Thymus (tissue), 14 donors: ENCODE data around the gene CTU2. TPM values are rescaled to one million over a fixed set of nuclear protein-coding genes. Genes with fewer than 3 reads are reported as not detected.

Experiments
- DNase-seq, 9 donors: peaks; one replicate each; pipeline ENCODE4 v3.0.0-alpha.2; 2013; ENCODE audit warnings: low spot score in 9 of 9, low read depth in 6 of 9, missing footprints in 1 of 9
- H3K27ac ChIP-seq, 2 donors: one replicate each; pipeline ENCODE4 v1.5.1; 2013; ENCODE audit warnings: control low read depth in 1 of 2, low read depth in 1 of 2, low read length in 1 of 2, mild to moderate bottlenecking in 1 of 2, moderate library complexity in 1 of 2
- H3K27me3 ChIP-seq, 2 donors: one replicate each; pipeline ENCODE4 v1.5.1; 2013; ENCODE audit warnings: low read length in 1 of 2; ENCODE audit not compliant: control insufficient read depth in 2 of 2, insufficient read depth in 1 of 2
- H3K36me3 ChIP-seq, 2 donors: one replicate each; pipeline ENCODE4 v1.5.1; 2013; ENCODE audit warnings: low read length in 1 of 2, mild to moderate bottlenecking in 1 of 2, moderate library complexity in 1 of 2; ENCODE audit not compliant: control insufficient read depth in 2 of 2, insufficient read depth in 2 of 2
- H3K4me1 ChIP-seq, 2 donors: one replicate each; pipeline ENCODE4 v1.5.1; 2013; ENCODE audit warnings: low read length in 2 of 2; ENCODE audit not compliant: control insufficient read depth in 2 of 2, insufficient read depth in 2 of 2
- H3K4me3 ChIP-seq, 2 donors: one replicate each; pipeline ENCODE4 v1.5.1; 2013; ENCODE audit warnings: low read length in 2 of 2, control low read depth in 1 of 2, mild to moderate bottlenecking in 1 of 2
- H3K9me3 ChIP-seq, 2 donors: one replicate each; pipeline ENCODE4 v1.5.1; 2013; ENCODE audit warnings: low read length in 1 of 2, mild to moderate bottlenecking in 1 of 2; ENCODE audit not compliant: control insufficient read depth in 2 of 2, insufficient read depth in 1 of 2
- WGBS: extraction: QIAGEN DNeasy Blood & Tissue Kit; methylation state at CpG from one replicate; pipeline ENCODE4 v1.1.7; 2013; 5-methylcytosine and 5-hydroxymethylcytosine counted together
- long read RNA-seq, 10 donors: transcript quantifications; one replicate each; lab custom pipeline, GENCODE V29; 2026
- polyA plus RNA-seq: library from polyadenylated mRNA; stranded (reverse); fragments of 200-250 nt; gene quantifications from one replicate; pipeline ENCODE4 v1.2.3, GENCODE V29; 2013
- total RNA-seq: library from RNA; stranded (reverse); fragments of 120-200 nt; gene quantifications from one replicate; pipeline ENCODE4 v1.2.4, GENCODE V29; 2013
- donor health status: healthy.

The CTU2 gene
- total RNA-seq (14.7 TPM), polyA plus RNA-seq (18.6 TPM)
- long read RNA-seq, donor 1, partial matches to known transcripts, result 0 of 1 reads
- long read RNA-seq, donor 1, other reads (novel, unspliced or antisense), result 0 of 1 reads
- long read RNA-seq, donor 2, result 0 reads
- long read RNA-seq, donor 3, transcript CTU2-202 (15 exons, 1,751 nt), result major isoform, 5 of 6 reads
- long read RNA-seq, donor 3, partial matches to known transcripts, result 0 of 6 reads
- long read RNA-seq, donor 3, other reads (novel, unspliced or antisense), result 0 of 6 reads
- long read RNA-seq, donor 4, partial matches to known transcripts, result 0 of 2 reads
- long read RNA-seq, donor 4, other reads (novel, unspliced or antisense), result 0 of 2 reads
- long read RNA-seq, donor 5, partial matches to known transcripts, result 5 of 7 reads
- long read RNA-seq, donor 5, other reads (novel, unspliced or antisense), result 0 of 7 reads
- long read RNA-seq, donor 6, partial matches to known transcripts, result 0 of 1 reads
- long read RNA-seq, donor 6, other reads (novel, unspliced or antisense), result 0 of 1 reads
- long read RNA-seq, donor 7, partial matches to known transcripts, result 13 of 13 reads
- long read RNA-seq, donor 7, other reads (novel, unspliced or antisense), result 0 of 13 reads
- long read RNA-seq, donor 8, partial matches to known transcripts, result 0 of 2 reads
- long read RNA-seq, donor 8, other reads (novel, unspliced or antisense), result 0 of 2 reads
- long read RNA-seq, donor 9, partial matches to known transcripts, result 0 of 4 reads
- long read RNA-seq, donor 9, other reads (novel, unspliced or antisense), result 0 of 4 reads
- long read RNA-seq, donor 10, partial matches to known transcripts, result 0 of 3 reads
- long read RNA-seq, donor 10, other reads (novel, unspliced or antisense), result 0 of 3 reads

GRCh38 chr16:88706229-88706964 lies at the start of gene CTU2, which contains the start of gene RNF166:
TSS of gene CTU2 (plus strand) at chr16:88706503. CDS start at chr16:88706531, 28 bp downstream.
TSS of gene RNF166 (minus strand) at chr16:88706408. CDS start at chr16:88706325, 83 bp downstream.
- DNase-seq, result peak in 8 of 9 donors; percentile 75 to 93 (median 86)
- H3K4me3 ChIP-seq, result peak within 1 kb of the TSS; percentile 74 to 99
- H3K9me3 ChIP-seq, result peaks cover 0 to 2% of the 10 kb centered on the region in 2 donors
- peaks cover 6 to 20% of the 10 kb centered on the region in 2 donors for H3K36me3 ChIP-seq
- peaks cover 40 to 55% of the 10 kb centered on the region in 2 donors for H3K4me1 ChIP-seq
- peak within 1 kb of the TSS; percentile 87 to 97 for H3K27ac ChIP-seq
- peaks cover 0 to 5% of the 10 kb centered on the region in 2 donors for H3K27me3 ChIP-seq
- under 1% methylated on average over 86 of the region's 86 CpGs for WGBS

- peaks cover 16 to 21% of the 10 kb centered on the region in 2 donors for H3K36me3 ChIP-seq
- peaks cover 0 to 3% of the 10 kb centered on the region in 2 donors for H3K27me3 ChIP-seq
- no peak overlapping the region for H3K27ac ChIP-seq
- 97% methylated on average over 19 of the region's 19 CpGs for WGBS
- DNase-seq, result no peak
- H3K4me1 ChIP-seq, result peaks cover 4 to 5% of the 10 kb centered on the region in 2 donors
- no peak overlapping the region for H3K4me3 ChIP-seq
- peaks cover 0 to 8% of the 10 kb centered on the region in 2 donors for H3K9me3 ChIP-seq
These were observed 48.9 kb upstream of the CTU2 start for GRCh38 chr16:88657371-88657770.

- WGBS, result 97% methylated on average over 15 of the region's 15 CpGs
- H3K4me3 ChIP-seq, result no peak overlapping the region
- H3K4me1 ChIP-seq, result peaks cover 4 to 8% of the 10 kb centered on the region in 2 donors
- peaks cover 0 to 8% of the 10 kb centered on the region in 2 donors for H3K9me3 ChIP-seq
- no peak for DNase-seq
- peaks cover 12 to 15% of the 10 kb centered on the region in 2 donors for H3K36me3 ChIP-seq
- H3K27ac ChIP-seq, result no peak overlapping the region
- peaks cover 0 to 7% of the 10 kb centered on the region in 2 donors for H3K27me3 ChIP-seq
These were observed 47.6 kb upstream of the CTU2 start for GRCh38 chr16:88658714-88659113.

GRCh38 chr16:88659160-88659559 lies 47.1 kb upstream of the CTU2 start:
- Histone ChIP-seq H3K27ac (no peak overlapping the region), H3K4me3 (no peak overlapping the region), H3K9me3 (peaks cover 0 to 8% of the 10 kb centered on the region in 2 donors), H3K4me1 (peaks cover 4 to 12% of the 10 kb centered on the region in 2 donors), H3K27me3 (peaks cover 0 to 11% of the 10 kb centered on the region in 2 donors), H3K36me3 (peaks cover 12 to 15% of the 10 kb centered on the region in 2 donors)
- 98% methylated on average over 25 of the region's 25 CpGs for WGBS
- DNase-seq, result no peak

- no peak for DNase-seq
- Histone ChIP-seq H3K27ac (no peak overlapping the region), H3K36me3 (peaks cover 3 to 4% of the 10 kb centered on the region in 2 donors), H3K4me3 (no peak overlapping the region), H3K27me3 (peaks cover 0 to 13% of the 10 kb centered on the region in 2 donors), H3K4me1 (peaks cover 4 to 13% of the 10 kb centered on the region in 2 donors), H3K9me3 (peaks cover 0 to 2% of the 10 kb centered on the region in 2 donors)
- 96% methylated on average over 10 of the region's 10 CpGs for WGBS
These were observed 44.8 kb upstream of the CTU2 start for GRCh38 chr16:88661468-88661867.

GRCh38 chr16:88662222-88662842 lies 44.0 kb upstream of the CTU2 start:
- H3K27ac ChIP-seq, result peak overlapping the region in 1 of 2 donors; percentile 43
- DNase-seq, result no peak
- H3K4me3 ChIP-seq, result peak overlapping the region; percentile 61 to 82
- peaks cover 4 to 13% of the 10 kb centered on the region in 2 donors for H3K4me1 ChIP-seq
- H3K27me3 ChIP-seq, result peaks cover 0 to 13% of the 10 kb centered on the region in 2 donors
- 4% methylated on average over 49 of the region's 49 CpGs for WGBS
- peaks cover 3 to 4% of the 10 kb centered on the region in 2 donors for H3K36me3 ChIP-seq
- peaks cover 0 to 2% of the 10 kb centered on the region in 2 donors for H3K9me3 ChIP-seq

GRCh38 chr16:88662843-88663606 lies 43.3 kb upstream of the CTU2 start, which contains the start of gene MVD:
TSS of gene MVD (minus strand) at chr16:88663091. CDS start at chr16:88663080, 11 bp downstream.
- Histone ChIP-seq H3K9me3 (peaks cover 0 to 2% of the 10 kb centered on the region in 2 donors), H3K36me3 (peaks cover 0 to 3% of the 10 kb centered on the region in 2 donors), H3K4me1 (peaks cover 4 to 13% of the 10 kb centered on the region in 2 donors), H3K27ac (peak within 1 kb of the TSS in 1 of 2 donors; percentile 73), H3K4me3 (peak within 1 kb of the TSS; percentile 61 to 82), H3K27me3 (peaks cover 0 to 13% of the 10 kb centered on the region in 2 donors)
- DNase-seq, result peak; percentile 91 to 97 (median 94)
- under 1% methylated on average over 88 of the region's 88 CpGs for WGBS
